ENCODE data around the gene PTGR3. TPM values are rescaled to one million over a fixed set of nuclear protein-coding genes. Genes with fewer than 3 reads are reported as not detected.

The PTGR3 gene, protein sequence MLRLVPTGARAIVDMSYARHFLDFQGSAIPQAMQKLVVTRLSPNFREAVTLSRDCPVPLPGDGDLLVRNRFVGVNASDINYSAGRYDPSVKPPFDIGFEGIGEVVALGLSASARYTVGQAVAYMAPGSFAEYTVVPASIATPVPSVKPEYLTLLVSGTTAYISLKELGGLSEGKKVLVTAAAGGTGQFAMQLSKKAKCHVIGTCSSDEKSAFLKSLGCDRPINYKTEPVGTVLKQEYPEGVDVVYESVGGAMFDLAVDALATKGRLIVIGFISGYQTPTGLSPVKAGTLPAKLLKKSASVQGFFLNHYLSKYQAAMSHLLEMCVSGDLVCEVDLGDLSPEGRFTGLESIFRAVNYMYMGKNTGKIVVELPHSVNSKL
- total RNA-seq: 10 to 100 TPM; 25.6 to 32.2 TPM

- Histone ChIP-seq H3K27ac (peak within 1 kb of the TSS; percentile 95 to 97), H3K36me3 (no peaks in the 10 kb centered on the region), H3K4me1 (replicated peaks) (peaks cover 4% of the 10 kb centered on the region), H3K27me3 (replicated peaks; ENCODE audit: insufficient read depth) (no peaks in the 10 kb centered on the region), H3K4me3 (peak within 1 kb of the TSS; percentile 92 to 97), H3K9me3 (no peaks in the 10 kb centered on the region)
- intact Hi-C loops (cut with DNase I): loop anchor here (5.0 to 10.0 kb wide), 4 partner anchors 38 to 1235 kb away; partner anchors contain the start of gene CNDP2
- DNase-seq (ENCODE audit: low spot score): peak; percentile 80
- TF ChIP-seq POLR2A (IDR thresholded peaks at IDR 0.05) (peak; percentile 28), POLR2AphosphoS5 (IDR thresholded peaks at IDR 0.05) (peak; percentile 22)
- TF ChIP-seq, protein P1, sequence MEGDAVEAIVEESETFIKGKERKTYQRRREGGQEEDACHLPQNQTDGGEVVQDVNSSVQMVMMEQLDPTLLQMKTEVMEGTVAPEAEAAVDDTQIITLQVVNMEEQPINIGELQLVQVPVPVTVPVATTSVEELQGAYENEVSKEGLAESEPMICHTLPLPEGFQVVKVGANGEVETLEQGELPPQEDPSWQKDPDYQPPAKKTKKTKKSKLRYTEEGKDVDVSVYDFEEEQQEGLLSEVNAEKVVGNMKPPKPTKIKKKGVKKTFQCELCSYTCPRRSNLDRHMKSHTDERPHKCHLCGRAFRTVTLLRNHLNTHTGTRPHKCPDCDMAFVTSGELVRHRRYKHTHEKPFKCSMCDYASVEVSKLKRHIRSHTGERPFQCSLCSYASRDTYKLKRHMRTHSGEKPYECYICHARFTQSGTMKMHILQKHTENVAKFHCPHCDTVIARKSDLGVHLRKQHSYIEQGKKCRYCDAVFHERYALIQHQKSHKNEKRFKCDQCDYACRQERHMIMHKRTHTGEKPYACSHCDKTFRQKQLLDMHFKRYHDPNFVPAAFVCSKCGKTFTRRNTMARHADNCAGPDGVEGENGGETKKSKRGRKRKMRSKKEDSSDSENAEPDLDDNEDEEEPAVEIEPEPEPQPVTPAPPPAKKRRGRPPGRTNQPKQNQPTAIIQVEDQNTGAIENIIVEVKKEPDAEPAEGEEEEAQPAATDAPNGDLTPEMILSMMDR (IDR thresholded peaks at IDR 0.05): no peak
- WGBS: under 1% methylated on average over 49 of the region's 88 CpGs
These were observed at the start of gene PTGR3 for GRCh38 chr18:75209129-75209950. Gene PTGR3 (minus strand): TSS chr18:75209139. CDS start chr18:75209058, 81 bp downstream.

- no peaks in the 10 kb centered on the region for H3K4me1 ChIP-seq (replicated peaks)
- intact Hi-C loops (cut with DNase I): no loop called here
- H3K36me3 ChIP-seq: no peaks in the 10 kb centered on the region
- no peak overlapping the region for H3K27ac ChIP-seq
- no peaks in the 10 kb centered on the region for H3K27me3 ChIP-seq (replicated peaks; ENCODE audit: insufficient read depth)
- DNase-seq (ENCODE audit: low spot score): no peak
- no peak overlapping the region for H3K4me3 ChIP-seq
- H3K9me3 ChIP-seq: no peaks in the 10 kb centered on the region
- 89% methylated on average over 14 of the region's 14 CpGs for WGBS
- no peak for TF ChIP-seq POLR2A (IDR thresholded peaks at IDR 0.05)
- TF ChIP-seq, protein P1 (IDR thresholded peaks at IDR 0.05): no peak
- no peak for TF ChIP-seq POLR2AphosphoS5 (IDR thresholded peaks at IDR 0.05)
These were observed 48.7 kb upstream of the PTGR3 start for GRCh38 chr18:75257605-75258004.

GRCh38 chr18:75256376-75256775, 47.4 kb upstream of the PTGR3 start:
- Histone ChIP-seq H3K4me1 (replicated peaks) (no peaks in the 10 kb centered on the region), H3K9me3 (no peaks in the 10 kb centered on the region), H3K36me3 (no peaks in the 10 kb centered on the region), H3K27me3 (replicated peaks; ENCODE audit: insufficient read depth) (no peaks in the 10 kb centered on the region), H3K27ac (no peak overlapping the region), H3K4me3 (no peak overlapping the region)
- TF ChIP-seq POLR2A (IDR thresholded peaks at IDR 0.05) (no peak), POLR2AphosphoS5 (IDR thresholded peaks at IDR 0.05) (no peak)
- TF ChIP-seq, protein P1 (IDR thresholded peaks at IDR 0.05): no peak
- no peak for DNase-seq (ENCODE audit: low spot score)
- intact Hi-C loops (cut with DNase I): no loop called here

DNA sequence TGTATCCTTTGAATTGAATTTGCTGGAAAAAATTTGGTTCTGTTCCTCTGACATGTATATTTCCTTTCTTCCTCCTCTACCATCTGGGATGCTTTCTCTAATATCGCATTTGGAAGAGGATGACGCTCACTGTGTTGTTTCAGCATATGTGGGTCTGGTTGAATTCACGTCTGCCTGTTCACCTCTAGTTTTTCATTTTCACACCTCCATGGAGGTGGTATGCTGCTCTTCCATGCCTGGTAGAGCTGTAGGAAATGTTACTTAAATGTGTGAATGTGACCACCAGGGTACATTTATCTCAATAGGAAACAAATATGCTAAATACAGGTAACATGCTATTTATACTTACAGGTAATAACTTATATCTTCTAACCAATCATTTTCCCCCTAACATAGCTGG, 46.2 kb upstream of the PTGR3 start:
- H3K27ac ChIP-seq: no peak overlapping the region
- H3K27me3 ChIP-seq (replicated peaks; ENCODE audit: insufficient read depth): no peaks in the 10 kb centered on the region
- intact Hi-C loops (cut with DNase I): no loop called here
- no peak overlapping the region for H3K4me3 ChIP-seq
- WGBS: 93% methylated on average over 3 of the region's 3 CpGs
- H3K4me1 ChIP-seq (replicated peaks): no peaks in the 10 kb centered on the region
- DNase-seq (ENCODE audit: low spot score): no peak
- H3K36me3 ChIP-seq: no peaks in the 10 kb centered on the region
- H3K9me3 ChIP-seq: no peaks in the 10 kb centered on the region
- TF ChIP-seq POLR2AphosphoS5 (IDR thresholded peaks at IDR 0.05) (no peak), POLR2A (IDR thresholded peaks at IDR 0.05) (no peak)
- TF ChIP-seq, protein P1 (IDR thresholded peaks at IDR 0.05): no peak
